K562 (cell line): Measurements from ENCODE around the gene ABLIM2. TPM values are rescaled to one million over a fixed set of nuclear protein-coding genes. Genes with fewer than 3 reads are reported as not detected.

ENCODE experiments used
- ATAC-seq: fragments of 200-7000 bp; cut with Tn5 transposase; 3 replicates; pipeline ENCODE4 v1.9.1; 2020; ENCODE audit warnings: moderate library complexity
- BruUV-seq: library from RNA; stranded (reverse); fragments of 400-500 nt; replicated peaks from 2 replicates; lab custom pipeline; 2021; lab: Mats Ljungman, UMichigan
- CTCF ChIA-PET: fragments of 300-600 bp; formaldehyde crosslinking; extraction: SDS; loops from one replicate; lab custom pipeline; 2021; ENCODE audit warnings: low intra/inter-chr PET ratio; lab: Yijun Ruan, JAX
- POLR2A ChIA-PET: fragments of 300-600, 350-650 bp; sonication (Branson Sonifier 250); formaldehyde crosslinking; extraction: SDS; loops from one replicate; lab custom pipeline; 2021; ENCODE audit warnings: antibody characterized with exemption, inconsistent platforms; lab: Yijun Ruan, JAX
- DNase-seq, 4 experiments: peaks; one replicate each; pipeline versions ENCODE4 v3.0.0 to v3.0.0-alpha.2; 2011 to 2018; ENCODE audit warnings: low spot score in 3 of 4, mixed read lengths in 3 of 4; ENCODE audit errors: extremely low read depth in 1 of 4
- FAIRE-seq: peaks from 2 replicates; lab custom pipeline; 2011; peaks lifted over from hg19 to GRCh38; lab: Jason Lieb, UNC
- H2AFZ ChIP-seq: 2 replicates; pipeline ENCODE4 v1.6.0; 2011; ENCODE audit warnings: low read depth, low read length, control low read depth, inconsistent platforms
- H3K27ac ChIP-seq: fragments of 200-600 bp; 3 replicates; pipeline ENCODE4 v1.8.0; 2011; ENCODE audit warnings: low read depth, mild to moderate bottlenecking, control low read depth, inconsistent platforms, low read length, moderate library complexity, mixed read lengths; ENCODE audit errors: extremely low read depth
- H3K27me3 ChIP-seq, 2 experiments: fragments of 300-600 bp in 1 of 2; 2 replicates in 1 of 2; 3 replicates in 1 of 2; pipeline versions ENCODE4 v1.6.0 to v1.8.0; 2011; ENCODE audit warnings: inconsistent platforms in 2 of 2, low read length in 2 of 2, mild to moderate bottlenecking in 1 of 2, mixed read lengths in 1 of 2, moderate library complexity in 1 of 2; ENCODE audit not compliant: control insufficient read depth in 2 of 2, insufficient read depth in 2 of 2
- H3K36me3 ChIP-seq: fragments of 300-600 bp; 3 replicates; pipeline ENCODE4 v1.8.0; 2011; ENCODE audit warnings: mild to moderate bottlenecking, low read length, inconsistent platforms; ENCODE audit not compliant: control insufficient read depth, insufficient read depth
- H3K4me1 ChIP-seq, 2 experiments: fragments of 200-600 bp in 1 of 2; replicated peaks in 1 of 2; 2 replicates in 1 of 2; 3 replicates in 1 of 2; pipeline versions ENCODE4 v1.5.1 to v1.8.0; 2011; ENCODE audit warnings: inconsistent platforms in 2 of 2, low read length in 2 of 2, mild to moderate bottlenecking in 1 of 2, mixed read lengths in 1 of 2, moderate library complexity in 1 of 2; ENCODE audit not compliant: control insufficient read depth in 2 of 2, insufficient read depth in 2 of 2
- H3K4me2 ChIP-seq: 2 replicates; pipeline ENCODE4 v1.6.1; 2011; ENCODE audit warnings: low read length, control low read depth, inconsistent platforms, mixed read lengths; ENCODE audit not compliant: insufficient read depth
- H3K4me3 ChIP-seq: fragments of 200-600 bp; sonication (generic), shearing (Covaris generic); 2 replicates; pipeline ENCODE4 v1.5.1; 2016; ENCODE audit warnings: control low read depth, inconsistent platforms
- H3K79me2 ChIP-seq: fragments of 200-600 bp; 3 replicates; pipeline ENCODE4 v1.8.0; 2011; ENCODE audit warnings: low read length, inconsistent platforms; ENCODE audit not compliant: control insufficient read depth, insufficient read depth
- H3K9ac ChIP-seq, 2 experiments: 2 replicates each; pipeline versions ENCODE4 v1.6.0 to v1.6.1; 2011; ENCODE audit warnings: low read depth in 2 of 2, low read length in 2 of 2, control low read depth in 1 of 2, inconsistent platforms in 1 of 2, mild to moderate bottlenecking in 1 of 2, mixed read lengths in 1 of 2; ENCODE audit not compliant: insufficient read depth in 1 of 2
- H3K9me1 ChIP-seq: one replicate; pipeline ENCODE4 v1.6.0; 2011; ENCODE audit warnings: inconsistent platforms, mild to moderate bottlenecking, low read length, moderate library complexity; ENCODE audit not compliant: control insufficient read depth, insufficient read depth
- H3K9me3 ChIP-seq: replicated peaks from 2 replicates; pipeline ENCODE4 v1.5.1; 2011; ENCODE audit warnings: low read depth, low read length, inconsistent platforms; ENCODE audit not compliant: control insufficient read depth, insufficient read depth
- H4K20me1 ChIP-seq: replicated peaks from 2 replicates; pipeline ENCODE4 v1.6.1; 2011; ENCODE audit warnings: low read length, inconsistent platforms, mixed read lengths; ENCODE audit not compliant: control insufficient read depth, insufficient read depth
- POU5F1 ChIP-seq: fragments of 150-350 bp; IDR thresholded peaks from 2 replicates; pipeline ENCODE4 v1.6.1; 2014; ENCODE audit warnings: borderline replicate concordance, low read length, low read depth, mild to moderate bottlenecking; ENCODE audit not compliant: partially characterized antibody
- RFX1 ChIP-seq: fragments of 450-650 bp; IDR thresholded peaks from 2 replicates; pipeline ENCODE4 v1.6.1; 2016; ENCODE audit warnings: mild to moderate bottlenecking, moderate library complexity
- SIRT6 ChIP-seq: IDR thresholded peaks from one replicate; pipeline ENCODE4 v1.6.1; 2012; ENCODE audit warnings: low read depth, mild to moderate bottlenecking, control low read depth, inconsistent platforms, low read length, moderate library complexity
- ZNF253 ChIP-seq: fragments of 250-450 bp; sonication (Bioruptor Pico); conservative IDR thresholded peaks from 2 replicates; pipeline ENCODE4 v1.6.1; 2021; ENCODE audit warnings: mild to moderate bottlenecking
- ZNF75A ChIP-seq: fragments of 450-650 bp; formaldehyde crosslinking; IDR thresholded peaks from 2 replicates; pipeline ENCODE4 v1.4.0; 2020; ENCODE audit warnings: mild to moderate bottlenecking
- WGBS: fragments of 100-300 bp; shearing (Covaris generic); methylation state at CpG from one replicate; pipeline ENCODE4 v1.1.6; 2016; ENCODE audit warnings: low coverage, mixed read lengths; ENCODE audit not compliant: insufficient coverage; ENCODE audit errors: missing lambda C conversion rate; 5-methylcytosine and 5-hydroxymethylcytosine counted together
- in situ Hi-C: fragments of 300-500 bp; cut with MboI; formaldehyde crosslinking; loops from 4 replicates; pipeline ENCODE4 v1.15.0; 2018; ENCODE audit warnings: inconsistent platforms, mixed read lengths
- intact Hi-C: fragments of 100-400 bp; cut with micrococcal nuclease; formaldehyde crosslinking; loops from 2 replicates; pipeline ENCODE4 v1.14.2; 2022
- polyA plus RNA-seq, 8 experiments: library from polyadenylated mRNA; depleted of rRNA in 4 of 8; stranded (reverse) in 5 of 8; unstranded in 3 of 8; fragments of >200 nt; fragmentation: Nextera tagmentation in 2 of 8; fragmentation: Illumina TruSeq in 1 of 8; extraction: Ambion mirVana in 2 of 8; extraction: Trizol in 1 of 8; gene quantifications; 2 replicates each; pipeline versions ENCODE4 v1.2.1 to v1.2.3, GENCODE V29; 2011 to 2014; ENCODE audit warnings: inconsistent platforms in 1 of 8, missing spikeins in 1 of 8
- total RNA-seq, 7 experiments: library from RNA; depleted of rRNA in 6 of 7; stranded (reverse); fragments of >200 nt in 6 of 7; fragmentation: Illumina TruSeq in 2 of 7; extraction: Trizol in 2 of 7; gene quantifications; 2 replicates each; pipeline versions ENCODE4 v1.2.1 to v1.2.3, GENCODE V29; 2011 to 2021; ENCODE audit warnings: low replicate concordance in 1 of 7
- TF ChIP-seq, protein P1 (sequence below), 2 experiments: fragments of 450-650 bp; IDR thresholded peaks; 2 replicates each; pipeline ENCODE4 v1.6.1; 2016; ENCODE audit warnings: mild to moderate bottlenecking in 2 of 2, borderline replicate concordance in 1 of 2, low read depth in 1 of 2, moderate library complexity in 1 of 2

ABLIM2 gene
- total and polyA plus RNA-seq, 9 of the 15 experiments (the other 6 are each of a cell fraction or from before 2014, with no cell fraction given) = not detected

DNA sequence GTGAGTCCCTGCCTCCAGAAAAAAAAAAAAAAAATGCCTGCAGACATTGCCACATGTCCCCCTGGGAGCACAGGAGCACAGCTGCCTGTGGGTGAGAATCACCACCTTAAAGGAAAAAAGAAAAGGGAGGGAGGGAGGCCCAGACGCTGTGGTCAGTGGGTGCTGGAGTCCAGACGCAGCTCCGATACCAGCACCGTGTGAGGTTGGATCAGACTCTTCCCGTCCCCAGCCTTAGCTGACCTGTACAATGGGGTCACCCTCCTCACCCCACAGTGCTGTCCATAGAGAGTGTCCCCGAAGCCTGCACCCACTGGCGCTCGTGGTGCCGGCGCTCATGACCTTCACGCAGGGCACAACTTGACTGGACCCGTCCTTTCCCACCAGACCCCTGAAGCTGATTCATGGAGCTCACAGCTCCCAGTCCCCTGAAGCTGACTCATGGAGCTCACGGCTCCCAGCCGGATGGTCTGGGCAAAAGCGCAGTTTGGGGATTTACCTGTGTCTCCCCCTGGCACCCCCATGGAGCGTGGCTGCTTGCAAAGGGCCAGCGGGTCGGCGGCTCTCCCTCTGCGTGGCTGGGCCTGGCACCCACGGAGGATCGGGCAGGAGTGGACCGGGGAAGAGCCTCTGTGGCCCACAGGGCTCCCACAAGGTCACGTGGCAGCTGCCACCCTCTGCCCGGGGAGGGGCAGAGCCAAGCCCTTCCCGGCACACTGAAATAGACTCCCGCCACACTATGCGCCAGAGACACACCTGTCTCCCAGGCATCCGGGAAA is 31.4 kb downstream of the ABLIM2 start:
- no peak for DNase-seq
- no peaks in the 10 kb centered on the region for H3K79me2 ChIP-seq
- no peak overlapping the region for H2AFZ ChIP-seq
- no peaks in the 10 kb centered on the region for H3K9me3 ChIP-seq
- TF ChIP-seq RFX1 (no peak), POU5F1 (no peak), ZNF75A (CRISPR knock-in tag) (no peak), SIRT6 (no peak)
- no TSS peak for BruUV-seq
- no peak for ATAC-seq
- no peaks in the 10 kb centered on the region for H3K36me3 ChIP-seq
- peaks cover 19 to 93% of the 10 kb centered on the region in 2 experiments; a peak in 3 of 5 replicates for H3K27me3 ChIP-seq
- H3K4me3 ChIP-seq = no peak overlapping the region
- H3K4me2 ChIP-seq = no peak overlapping the region
- ChIA-PET POLR2A (interaction anchor here (0.7 to 1.5 kb wide), 2 partner anchors 12 to 253 kb away, joined by 3 read pairs; no protein-coding TSS in a partner anchor), CTCF (no interaction called here)
- H3K9ac ChIP-seq = no peak overlapping the region
- H3K27ac ChIP-seq = no peak overlapping the region
- in situ Hi-C loops = no loop called here
- intact Hi-C loops = no loop called here
- H4K20me1 ChIP-seq = peaks cover 10% of the 10 kb centered on the region; the same call in 1 of the 2 replicates
- WGBS = 1% methylated on average over 28 of the region's 29 CpGs
- no peak for FAIRE-seq
- H3K4me1 ChIP-seq = no peaks in the 10 kb centered on the region; a peak in 1 of 5 replicates
- no peaks in the 10 kb centered on the region for H3K9me1 ChIP-seq

DNA sequence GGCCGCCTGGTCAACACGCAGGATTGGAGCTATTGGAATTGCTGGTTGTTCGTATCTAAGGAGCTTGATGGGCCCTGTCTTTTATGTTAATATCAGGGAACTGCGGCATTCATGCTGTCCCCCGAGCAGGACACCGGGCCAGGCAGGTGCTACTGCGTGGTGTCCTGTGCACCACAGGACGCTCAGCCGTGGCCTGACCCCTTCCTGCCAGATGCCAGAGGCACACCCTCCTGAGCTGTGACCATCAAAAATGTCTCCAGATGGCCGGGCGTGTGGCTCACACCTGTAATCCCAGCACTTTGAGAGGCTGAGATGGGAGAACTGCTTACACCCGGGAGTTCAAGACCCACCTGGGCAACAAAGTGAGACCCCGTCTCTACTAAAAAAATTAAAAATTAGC is 32.1 kb downstream of the ABLIM2 start:
- in situ Hi-C loops = no loop called here
- Histone ChIP-seq H2AFZ (no peak overlapping the region), H3K9me1 (no peaks in the 10 kb centered on the region), H3K79me2 (no peaks in the 10 kb centered on the region), H3K36me3 (no peaks in the 10 kb centered on the region), H3K4me2 (no peak overlapping the region), H4K20me1 (peaks cover 10% of the 10 kb centered on the region; the same call in 1 of the 2 replicates), H3K9ac (no peak overlapping the region), H3K4me3 (no peak overlapping the region), H3K27me3 (peaks cover 16 to 93% of the 10 kb centered on the region in 2 experiments; a peak in 3 of 5 replicates), H3K9me3 (no peaks in the 10 kb centered on the region), H3K27ac (no peak overlapping the region), H3K4me1 (no peaks in the 10 kb centered on the region; a peak in 1 of 5 replicates)
- BruUV-seq = no TSS peak
- FAIRE-seq (no peak), ATAC-seq (no peak), DNase-seq (no peak)
- intact Hi-C loops = no loop called here
- POLR2A ChIA-PET = interaction anchor here (0.7 kb wide), 1 partner anchor 253 kb away, joined by 3 read pairs; no protein-coding TSS in a partner anchor
- CTCF ChIA-PET = no interaction called here
- under 1% methylated on average over 12 of the region's 13 CpGs for WGBS
- TF ChIP-seq ZNF253 (CRISPR knock-in tag) = no peak
- TF ChIP-seq, protein P1, sequence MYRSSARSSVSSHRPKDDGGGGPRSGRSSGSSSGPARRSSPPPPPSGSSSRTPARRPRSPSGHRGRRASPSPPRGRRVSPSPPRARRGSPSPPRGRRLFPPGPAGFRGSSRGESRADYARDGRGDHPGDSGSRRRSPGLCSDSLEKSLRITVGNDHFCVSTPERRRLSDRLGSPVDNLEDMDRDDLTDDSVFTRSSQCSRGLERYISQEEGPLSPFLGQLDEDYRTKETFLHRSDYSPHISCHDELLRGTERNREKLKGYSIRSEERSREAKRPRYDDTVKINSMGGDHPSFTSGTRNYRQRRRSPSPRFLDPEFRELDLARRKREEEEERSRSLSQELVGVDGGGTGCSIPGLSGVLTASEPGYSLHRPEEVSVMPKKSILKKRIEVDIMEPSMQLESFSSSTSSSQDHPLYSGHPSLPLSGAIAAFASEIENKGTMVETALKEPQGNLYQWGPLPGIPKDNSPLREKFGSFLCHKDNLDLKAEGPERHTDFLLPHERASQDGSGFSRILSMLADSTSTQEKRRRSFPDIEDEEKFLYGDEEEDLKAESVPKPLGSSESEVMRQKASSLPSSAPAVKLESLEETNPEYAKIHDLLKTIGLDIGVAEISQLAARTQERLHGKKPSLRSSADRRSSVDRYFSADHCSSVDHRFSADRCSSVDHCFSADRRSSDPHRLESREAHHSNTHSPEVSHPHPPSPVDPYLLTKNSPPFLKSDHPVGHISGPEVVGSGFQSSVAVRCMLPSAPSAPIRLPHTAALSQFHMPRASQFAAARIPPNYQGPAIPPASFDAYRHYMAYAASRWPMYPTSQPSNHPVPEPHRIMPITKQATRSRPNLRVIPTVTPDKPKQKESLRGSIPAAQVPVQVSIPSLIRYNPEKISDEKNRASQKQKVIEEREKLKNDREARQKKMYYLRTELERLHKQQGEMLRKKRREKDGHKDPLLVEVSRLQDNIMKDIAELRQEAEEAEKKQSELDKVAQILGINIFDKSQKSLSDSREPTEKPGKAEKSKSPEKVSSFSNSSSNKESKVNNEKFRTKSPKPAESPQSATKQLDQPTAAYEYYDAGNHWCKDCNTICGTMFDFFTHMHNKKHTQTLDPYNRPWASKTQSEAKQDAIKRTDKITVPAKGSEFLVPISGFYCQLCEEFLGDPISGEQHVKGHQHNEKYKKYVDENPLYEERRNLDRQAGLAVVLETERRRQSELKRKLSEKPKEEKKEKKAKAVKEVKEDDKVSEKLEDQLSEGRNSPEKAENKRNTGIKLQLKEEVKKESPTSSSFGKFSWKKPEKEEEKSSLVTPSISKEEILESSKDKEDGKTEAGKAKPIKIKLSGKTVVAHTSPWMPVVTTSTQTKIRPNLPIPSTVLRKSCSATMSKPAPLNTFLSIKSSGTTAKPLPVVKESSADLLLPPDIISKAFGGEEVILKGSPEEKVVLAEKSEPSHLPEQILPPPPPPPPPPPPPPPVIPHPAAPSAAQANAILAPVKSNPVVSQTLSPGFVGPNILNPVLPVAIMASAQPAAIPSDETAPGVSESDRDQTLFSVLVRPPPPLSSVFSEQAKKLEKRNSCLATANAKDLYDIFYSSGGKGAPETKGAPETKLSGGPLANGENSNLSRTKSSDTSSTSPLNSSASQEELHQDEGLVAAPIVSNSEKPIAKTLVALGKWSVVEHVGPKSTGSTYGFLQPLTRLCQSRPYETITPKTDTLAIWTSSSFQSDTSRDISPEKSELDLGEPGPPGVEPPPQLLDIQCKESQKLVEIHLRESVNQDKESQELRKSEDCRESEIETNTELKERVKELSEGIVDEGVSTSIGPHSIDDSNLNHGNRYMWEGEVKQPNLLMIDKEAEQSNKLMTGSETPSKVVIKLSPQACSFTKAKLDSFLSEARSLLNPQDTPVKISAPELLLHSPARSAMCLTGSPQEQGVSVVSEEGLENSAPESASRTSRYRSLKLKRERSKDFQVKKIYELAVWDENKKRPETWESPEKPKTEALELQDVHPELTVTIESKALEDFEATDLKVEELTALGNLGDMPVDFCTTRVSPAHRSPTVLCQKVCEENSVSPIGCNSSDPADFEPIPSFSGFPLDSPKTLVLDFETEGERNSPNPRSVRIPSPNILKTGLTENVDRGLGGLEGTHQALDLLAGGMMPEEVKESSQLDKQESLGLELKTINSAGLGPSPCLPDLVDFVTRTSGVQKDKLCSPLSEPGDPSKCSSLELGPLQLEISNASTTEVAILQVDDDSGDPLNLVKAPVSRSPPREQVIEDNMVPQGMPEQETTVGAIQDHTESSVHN (IDR thresholded peaks at IDR 0.05; ENCODE audit: borderline replicate concordance in 1 of 2, low read depth in 1 of 2) = no peak
